HEK293T (cell line): Measurements from ENCODE around the gene TBC1D26.
"Not testable (repeated sequence)": the region's sequence is repeated elsewhere in the genome, so short reads cannot be mapped to it uniquely, and the experiment has no call there.

Experiments
- ARNT ChIP-seq: fragments of 450-650 bp; IDR thresholded peaks from 2 replicates; pipeline ENCODE4 v1.6.1; 2017; ENCODE audit warnings: mild to moderate bottlenecking
- BHLHE40 ChIP-seq: fragments of 450-650 bp; IDR thresholded peaks from 2 replicates; pipeline ENCODE4 v1.6.1; 2016; ENCODE audit warnings: mild to moderate bottlenecking, moderate library complexity, borderline replicate concordance
- FOXA1 ChIP-seq: fragments of 450-650 bp; IDR thresholded peaks from 2 replicates; pipeline ENCODE4 v1.6.1; 2016; ENCODE audit warnings: mild to moderate bottlenecking
- FOXK2 ChIP-seq: fragments of 450-650 bp; IDR thresholded peaks from 2 replicates; pipeline ENCODE4 v1.6.1; 2016; ENCODE audit warnings: mild to moderate bottlenecking
- FOXM1 ChIP-seq: fragments of 450-650 bp; IDR thresholded peaks from 2 replicates; pipeline ENCODE4 v1.6.1; 2017; ENCODE audit warnings: mild to moderate bottlenecking, borderline replicate concordance
- LEF1 ChIP-seq: fragments of 450-650 bp; IDR thresholded peaks from 2 replicates; pipeline ENCODE4 v1.6.1; 2017; ENCODE audit warnings: mild to moderate bottlenecking, borderline replicate concordance
- NFRKB ChIP-seq: fragments of 450-650 bp; IDR thresholded peaks from 2 replicates; pipeline ENCODE4 v1.6.1; 2016; ENCODE audit warnings: mild to moderate bottlenecking, moderate library complexity
- PKNOX1 ChIP-seq: fragments of 450-650 bp; IDR thresholded peaks from 2 replicates; pipeline ENCODE4 v1.6.1; 2016
- SP1 ChIP-seq: fragments of 450-650 bp; IDR thresholded peaks from 2 replicates; pipeline ENCODE4 v1.6.1; 2017
- TARDBP ChIP-seq: fragments of 450-650 bp; IDR thresholded peaks from 2 replicates; pipeline ENCODE4 v1.6.1; 2016
- ZNF384 ChIP-seq: fragments of 450-650 bp; IDR thresholded peaks from 2 replicates; pipeline ENCODE4 v1.6.1; 2016

- TF ChIP-seq FOXM1, PKNOX1, TARDBP, SP1, BHLHE40, FOXA1, NFRKB, LEF1, ZNF384, FOXK2, ARNT: not testable (repeated sequence)
Measured at GRCh38 chr17:15708879-15709278, 23.2 kb upstream of the TBC1D26 start.
